Natural killer cell (primary cell): ENCODE results near the gene MBNL1. TPM values are rescaled to one million over a fixed set of nuclear protein-coding genes. Genes with fewer than 3 reads are reported as not detected.
A peak's percentile ranks its signal among the peaks of the same experiment; 100 is the strongest.

Experiments
- ATAC-seq, 3 donors: fragments of 150-1000 bp in 2 of 3; fragments of 200-7000 bp in 1 of 3; cut with Tn5 transposase; 1 replicate in 1 of 3; 2 replicates in 2 of 3; pipeline ENCODE4 v1.10.0; 2021; ENCODE audit warnings: mild to moderate bottlenecking in 2 of 3, moderate library complexity in 2 of 3
- DNase-seq, 2 donors: peaks; one replicate each; pipeline versions ENCODE4 v3.0.0 to v3.0.0-alpha.2; 2013 to 2021; ENCODE audit warnings: mixed read lengths in 1 of 2
- H3K27ac ChIP-seq: one replicate; pipeline ENCODE4 v1.5.1; 2013; ENCODE audit warnings: mild to moderate bottlenecking, low read length
- H3K27me3 ChIP-seq: one replicate; pipeline ENCODE4 v1.6.1; 2013; ENCODE audit warnings: low read length; ENCODE audit not compliant: control insufficient read depth, insufficient read depth
- H3K36me3 ChIP-seq: one replicate; pipeline ENCODE4 v1.6.1; 2013; ENCODE audit warnings: low read length; ENCODE audit not compliant: control insufficient read depth, insufficient read depth
- H3K4me1 ChIP-seq: one replicate; pipeline ENCODE4 v1.6.1; 2013; ENCODE audit warnings: low read length; ENCODE audit not compliant: control insufficient read depth, insufficient read depth
- H3K4me3 ChIP-seq: one replicate; pipeline ENCODE4 v1.5.1; 2013; ENCODE audit warnings: low read length
- H3K9me3 ChIP-seq: one replicate; pipeline ENCODE4 v1.6.1; 2013; ENCODE audit warnings: low read length; ENCODE audit not compliant: control insufficient read depth, insufficient read depth
- H3K27ac Mint-ChIP-seq, 2 donors: one replicate each; pipeline ENCODE4 v1.8.0; 2022; ENCODE audit warnings: mild to moderate bottlenecking in 2 of 2, mixed read lengths in 2 of 2, moderate library complexity in 1 of 2
- H3K27me3 Mint-ChIP-seq, 2 donors: one replicate each; pipeline ENCODE4 v1.8.0; 2022; ENCODE audit warnings: low read depth in 2 of 2, mixed read lengths in 2 of 2
- H3K36me3 Mint-ChIP-seq: one replicate; pipeline ENCODE4 v1.8.0; 2022; ENCODE audit warnings: mixed read lengths
- H3K4me1 Mint-ChIP-seq, 2 donors: one replicate each; pipeline ENCODE4 v1.8.0; 2022; ENCODE audit warnings: mixed read lengths in 2 of 2
- H3K4me3 Mint-ChIP-seq: one replicate; pipeline ENCODE4 v1.8.0; 2022; ENCODE audit warnings: mild to moderate bottlenecking, moderate library complexity, mixed read lengths
- H3K9me3 Mint-ChIP-seq, 2 donors: one replicate each; pipeline ENCODE4 v1.8.0; 2022; ENCODE audit warnings: mixed read lengths in 2 of 2
- CTCF ChIP-seq: fragments of 200-600 bp; IDR thresholded peaks from one replicate; pipeline ENCODE4 v1.8.0; 2022; ENCODE audit warnings: antibody characterized with exemption
- WGBS: methylation state at CpG from one replicate; pipeline ENCODE4 v1.1.7; 2013; ENCODE audit warnings: missing lambda C conversion rate; ENCODE audit not compliant: insufficient coverage; 5-methylcytosine and 5-hydroxymethylcytosine counted together
- intact Hi-C: fragments of 100-400 bp; cut with micrococcal nuclease; formaldehyde crosslinking; loops from one replicate; pipeline ENCODE4 v1.14.2; 2022
- total RNA-seq, 4 donors: library from RNA; stranded (reverse); fragments of 120-200 nt in 1 of 4; gene quantifications; one replicate each; pipeline versions ENCODE4 v1.2.3 to v1.2.4, GENCODE V29; 2013 to 2022

MBNL1 gene
- total RNA-seq, 3 donors from 2014 or later (not counting 1 experiment from before 2014, with no cell fraction given), result 600 to 704 (median 607) TPM

DNA sequence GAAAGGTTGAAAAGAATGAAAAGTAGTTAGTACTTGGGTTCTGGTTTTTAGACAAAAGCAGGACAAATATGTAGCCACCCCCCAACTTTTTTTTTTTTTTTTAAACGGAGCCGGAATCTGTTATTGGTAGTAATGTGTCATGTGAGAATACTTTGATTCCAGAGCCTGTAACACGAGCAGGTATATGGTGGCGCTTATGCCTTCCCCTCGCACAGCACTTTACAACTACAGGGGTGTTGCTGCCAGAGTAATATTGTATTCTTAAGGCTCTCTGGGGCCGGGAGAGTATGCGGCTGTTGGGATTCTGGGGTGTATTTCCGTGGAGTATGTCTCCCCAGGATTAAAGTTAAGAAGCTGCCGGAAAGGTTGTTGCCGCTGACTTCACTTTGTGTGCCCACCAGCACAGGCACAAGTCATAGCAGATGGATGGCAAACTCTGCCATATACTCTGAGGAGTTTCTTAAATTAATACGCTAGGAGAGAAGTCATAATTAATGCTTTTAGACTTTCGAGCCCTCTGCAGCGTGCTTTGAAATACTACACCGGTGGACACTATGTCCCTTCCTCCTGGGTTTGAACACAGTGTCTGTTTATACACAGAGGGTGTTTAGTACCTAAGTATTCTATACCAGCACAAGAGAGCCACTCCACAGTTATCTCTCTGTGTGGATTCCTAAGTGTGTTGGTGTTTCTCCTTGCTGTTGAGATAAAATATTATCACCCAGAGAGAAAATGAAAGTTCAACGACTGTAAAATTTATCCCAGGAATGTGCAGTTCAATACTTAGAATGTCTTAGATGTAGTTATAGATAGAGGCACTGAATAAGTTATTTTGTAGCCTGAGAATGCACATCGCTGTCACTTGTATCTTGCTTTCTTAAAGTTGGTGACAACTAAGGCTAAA is 1.4 kb downstream of the MBNL1 start:
- H3K4me1 Mint-ChIP-seq, result peaks cover 66 to 77% of the 10 kb centered on the region in 2 donors
- ATAC-seq (peak; percentile 27 to 47 (median 37)), DNase-seq (peak in 1 of 2 donors; percentile 45)
- intact Hi-C loops, result loop anchor here (1.0 to 10.0 kb wide), 4 partner anchors 12 to 135 kb away; no protein-coding TSS in a partner anchor
- WGBS, result 0% methylated on average over 14 of the region's 16 CpGs
- no peak for TF ChIP-seq CTCF
- H3K27me3 ChIP-seq, result no peaks in the 10 kb centered on the region
- peak overlapping the region; percentile 81 to 84 for H3K27ac Mint-ChIP-seq
- no peaks in the 10 kb centered on the region for H3K36me3 Mint-ChIP-seq
- H3K4me1 ChIP-seq, result peaks cover 21% of the 10 kb centered on the region
- H3K9me3 Mint-ChIP-seq, result no peaks in the 10 kb centered on the region
- H3K4me3 ChIP-seq, result peak overlapping the region; percentile 93
- peak overlapping the region; percentile 97 for H3K4me3 Mint-ChIP-seq
- H3K9me3 ChIP-seq, result no peaks in the 10 kb centered on the region
- no peaks in the 10 kb centered on the region for H3K36me3 ChIP-seq
- peak overlapping the region; percentile 93 for H3K27ac ChIP-seq
- no peaks in the 10 kb centered on the region for H3K27me3 Mint-ChIP-seq

DNA sequence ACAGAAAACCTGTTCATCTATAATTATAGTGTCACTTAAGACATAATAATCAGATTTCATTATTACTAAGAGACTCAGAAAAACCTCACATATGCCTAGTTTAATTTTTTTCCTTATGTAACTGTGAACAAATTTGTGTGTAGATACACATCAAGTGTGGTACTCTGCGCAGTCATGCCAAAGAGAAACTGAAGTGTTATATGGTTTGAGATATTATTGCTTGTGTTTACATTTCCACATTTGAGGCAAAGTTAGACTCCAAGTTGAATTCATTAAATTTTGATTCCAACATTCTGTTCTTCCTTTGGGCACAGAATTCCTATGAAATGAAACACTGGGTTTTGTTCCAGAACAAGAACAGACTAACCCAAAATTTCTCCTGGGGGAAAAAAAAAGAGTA is 2.2 kb downstream of the MBNL1 start:
- H3K27ac Mint-ChIP-seq, result peak overlapping the region; percentile 81 to 84

GRCh38 chr3:152271501-152272236 is 2.9 kb downstream of the MBNL1 start:
- no peaks in the 10 kb centered on the region for H3K27me3 Mint-ChIP-seq
- H3K36me3 ChIP-seq, result no peaks in the 10 kb centered on the region
- WGBS, result 0% methylated on average over 1 of the region's 5 CpGs
- H3K27ac ChIP-seq, result peak overlapping the region; percentile 93
- H3K4me3 ChIP-seq, result peak overlapping the region; percentile 93
- intact Hi-C loops, result loop anchor here (10.0 kb wide), 1 partner anchor 133 kb away; no protein-coding TSS in a partner anchor
- H3K4me1 ChIP-seq, result peaks cover 22% of the 10 kb centered on the region
- no peaks in the 10 kb centered on the region for H3K27me3 ChIP-seq
- H3K27ac Mint-ChIP-seq, result peak overlapping the region; percentile 81 to 84
- H3K9me3 Mint-ChIP-seq, result no peaks in the 10 kb centered on the region
- no peak for DNase-seq
- ATAC-seq, result no peak
- no peak for TF ChIP-seq CTCF
- peak overlapping the region; percentile 97 for H3K4me3 Mint-ChIP-seq
- peaks cover 72 to 81% of the 10 kb centered on the region in 2 donors for H3K4me1 Mint-ChIP-seq
- no peaks in the 10 kb centered on the region for H3K36me3 Mint-ChIP-seq
- H3K9me3 ChIP-seq, result no peaks in the 10 kb centered on the region

More for the DNA sequence above, 2.2 kb downstream of the MBNL1 start:
- Histone ChIP-seq H3K27ac (peak overlapping the region; percentile 93), H3K27me3 (no peaks in the 10 kb centered on the region), H3K4me3 (peak overlapping the region; percentile 93), H3K4me1 (peaks cover 26% of the 10 kb centered on the region), H3K9me3 (no peaks in the 10 kb centered on the region), H3K36me3 (no peaks in the 10 kb centered on the region)
- Mint-ChIP-seq H3K4me3 (peak overlapping the region; percentile 97), H3K27me3 (no peaks in the 10 kb centered on the region), H3K36me3 (no peaks in the 10 kb centered on the region), H3K9me3 (no peaks in the 10 kb centered on the region), H3K4me1 (peaks cover 72 to 81% of the 10 kb centered on the region in 2 donors)
- no peak for DNase-seq
- no peak for ATAC-seq
- no CpG with 5 or more reads among the region's 1 CpG for WGBS
- intact Hi-C loops, result loop anchor here (10.0 kb wide), 1 partner anchor 134 kb away; no protein-coding TSS in a partner anchor
- no peak for TF ChIP-seq CTCF
